ENCODE data around the gene MYL9. TPM values are rescaled to one million over a fixed set of nuclear protein-coding genes. Genes with fewer than 3 reads are reported as not detected.

Gene MYL9
- total RNA-seq = 11.6 and 21.9 TPM in 2 replicates

DNA sequence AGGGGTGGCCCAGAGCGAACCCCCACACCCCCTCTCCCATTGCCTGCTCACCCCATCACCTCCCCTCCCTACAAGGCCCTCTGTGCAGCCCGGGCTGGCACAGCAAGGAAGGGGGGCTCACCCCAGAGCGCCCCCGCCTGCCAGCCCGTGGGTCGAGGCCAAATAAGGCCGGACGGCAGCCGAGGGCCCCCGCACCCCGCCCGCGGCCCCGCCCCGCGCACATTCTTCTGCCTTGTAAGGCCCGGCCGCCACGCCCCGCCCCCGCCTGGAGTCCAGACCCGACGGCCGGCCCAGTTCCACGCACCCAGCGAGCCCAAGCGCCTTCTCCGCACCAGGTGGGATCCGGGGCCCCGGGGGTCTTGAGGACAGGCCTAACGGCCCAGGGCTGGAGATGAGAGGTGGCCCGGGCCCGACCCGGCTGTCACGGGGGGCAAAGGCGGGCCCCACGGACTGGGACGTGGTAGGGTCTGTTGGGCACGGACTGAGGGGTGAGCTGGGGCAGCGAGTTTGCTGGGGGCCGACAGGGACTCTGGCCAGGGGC lies at the start of gene MYL9:
TSS of gene MYL9 (plus strand) at position 293 of the 541 bp plus-strand sequence. CDS start 3,366 bp downstream, outside the sequence.

DNA sequence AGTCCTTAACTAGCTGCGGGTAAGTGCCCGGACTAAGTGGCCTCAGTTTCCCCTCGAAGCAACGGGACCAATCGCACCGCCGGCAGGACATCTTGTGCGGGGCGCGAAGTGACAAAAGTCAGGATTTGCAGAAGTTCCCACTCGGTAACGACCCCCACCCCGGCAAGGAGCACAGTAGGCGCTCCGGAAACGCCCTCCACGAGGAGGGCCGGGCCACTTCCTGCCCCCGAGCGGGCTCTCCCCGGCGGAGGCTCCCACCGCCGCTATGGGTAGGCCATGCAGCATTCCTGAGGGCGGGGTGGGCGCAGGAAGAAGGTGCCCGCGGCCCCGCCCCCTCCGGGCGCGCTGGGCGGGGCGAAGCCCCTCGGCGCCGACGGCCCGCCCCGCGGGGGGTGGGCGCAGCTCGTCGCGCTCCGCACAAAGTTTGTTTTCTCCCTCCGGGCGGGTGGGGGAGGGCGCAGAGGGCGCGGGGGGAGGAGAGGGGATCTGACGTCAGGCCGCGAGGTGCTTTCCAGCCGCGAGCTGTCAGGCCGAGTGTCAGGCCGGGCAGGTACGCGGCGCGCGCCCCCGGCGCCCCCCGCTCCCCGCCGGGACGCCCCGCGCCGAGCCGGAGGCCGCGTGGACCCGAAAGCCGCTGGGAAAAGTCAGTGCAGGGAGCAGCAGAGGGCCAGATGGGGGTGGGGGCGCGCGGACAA lies 31.9 kb downstream of the MYL9 start, which contains the start of gene TGIF2:
TSS of gene TGIF2 (plus strand) at position 495 of the 695 bp plus-strand sequence. CDS start 5,178 bp downstream, outside the sequence.

Other genes with a start within 250 kb of the MYL9 start
- gene DLGAP4, start 235.2 kb upstream of the MYL9 start, total RNA-seq = 11.8 and 17.0 TPM in 2 replicates
- 3.8 and 5.5 TPM in 2 replicates for gene TGIF2, start 32.1 kb downstream of the MYL9 start, total RNA-seq
- 45.8 and 55.0 TPM in 2 replicates for gene RAB5IF, start 64.3 kb downstream of the MYL9 start, total RNA-seq
- gene SLA2, start 104.7 kb downstream of the MYL9 start, total RNA-seq = not detected in 2 replicates
- gene NDRG3, start 204.6 kb downstream of the MYL9 start, total RNA-seq = 21.1 and 36.2 TPM in 2 replicates
- gene DSN1, start 232.2 kb downstream of the MYL9 start, total RNA-seq = 12.9 and 18.5 TPM in 2 replicates